Esophagus muscularis mucosa (tissue), 4 donors: ENCODE measurements around the gene SPARCL1. TPM values are rescaled to one million over a fixed set of nuclear protein-coding genes. Genes with fewer than 3 reads are reported as not detected.

Experiments used
- DNase-seq: peaks from one replicate; pipeline ENCODE4 v3.0.0-alpha.2; 2017; ENCODE audit errors: extremely low spot score
- H3K27ac ChIP-seq, 4 donors: fragments of 200-600 bp; sonication (generic); replicated peaks in 1 of 4; 1 replicate in 3 of 4; 2 replicates in 1 of 4; pipeline ENCODE4 v1.5.1; 2016 to 2019; ENCODE audit warnings: mild to moderate bottlenecking in 1 of 4
- H3K27me3 ChIP-seq, 4 donors: fragments of 200-600 bp; sonication (generic); one replicate each; pipeline versions ENCODE4 v1.5.1 to v1.6.0; 2016 to 2019
- H3K36me3 ChIP-seq, 4 donors: fragments of 200-600 bp; sonication (generic); one replicate each; pipeline ENCODE4 v1.5.1; 2016 to 2019
- H3K4me1 ChIP-seq, 4 donors: fragments of 200-600 bp; sonication (generic); one replicate each; pipeline ENCODE4 v1.5.1; 2016 to 2019
- H3K4me3 ChIP-seq, 4 donors: fragments of 200-600 bp; sonication (generic); 1 replicate in 2 of 4; 2 replicates in 2 of 4; pipeline ENCODE4 v1.5.1; 2016 to 2019; ENCODE audit warnings: mild to moderate bottlenecking in 4 of 4, moderate library complexity in 1 of 4
- H3K9me3 ChIP-seq, 4 donors: fragments of 200-600 bp; sonication (generic); 1 replicate in 3 of 4; 2 replicates in 1 of 4; pipeline ENCODE4 v1.5.1; 2016 to 2019
- EP300 ChIP-seq: sonication (generic); formaldehyde crosslinking; IDR thresholded peaks from one replicate; pipeline ENCODE4 v1.6.1; 2017; ENCODE audit warnings: antibody characterized with exemption
- POLR2A ChIP-seq: fragments of 450-650 bp; IDR thresholded peaks from one replicate; pipeline ENCODE4 v1.6.1; 2017; ENCODE audit warnings: antibody characterized with exemption, moderate library complexity, mild to moderate bottlenecking, low read depth
- POLR2AphosphoS5 ChIP-seq, 2 donors: sonication (generic); formaldehyde crosslinking; IDR thresholded peaks; one replicate each; pipeline ENCODE4 v1.6.1; 2017; ENCODE audit warnings: antibody characterized with exemption in 2 of 2
- WGBS: methylation state at CpG from one replicate; pipeline ENCODE4 v1.1.5; 2018; 5-methylcytosine and 5-hydroxymethylcytosine counted together
- intact Hi-C: fragments of 100-400 bp; cut with DNase I; formaldehyde crosslinking; loops from one replicate; pipeline ENCODE4 v1.15.1; 2023
- total RNA-seq, 4 donors: library from RNA; depleted of rRNA; stranded (reverse); fragments of >200 nt; gene quantifications; one replicate each; pipeline versions ENCODE4 v1.1.0 to v1.2.1, GENCODE V29; 2016
- TF ChIP-seq, protein P1 (sequence below), 3 experiments: fragments of 200-600 bp in 2 of 3; fragments of 450-650 bp in 1 of 3; sonication (generic) in 2 of 3; IDR thresholded peaks; one replicate each; pipeline ENCODE4 v1.5.1; 2017 to 2019; ENCODE audit warnings: antibody characterized with exemption in 3 of 3, mild to moderate bottlenecking in 2 of 3, moderate library complexity in 1 of 3

Gene SPARCL1
- total RNA-seq, 4 donors from 2014 or later = 1,380 to 2,231 (median 1,856) TPM

DNA sequence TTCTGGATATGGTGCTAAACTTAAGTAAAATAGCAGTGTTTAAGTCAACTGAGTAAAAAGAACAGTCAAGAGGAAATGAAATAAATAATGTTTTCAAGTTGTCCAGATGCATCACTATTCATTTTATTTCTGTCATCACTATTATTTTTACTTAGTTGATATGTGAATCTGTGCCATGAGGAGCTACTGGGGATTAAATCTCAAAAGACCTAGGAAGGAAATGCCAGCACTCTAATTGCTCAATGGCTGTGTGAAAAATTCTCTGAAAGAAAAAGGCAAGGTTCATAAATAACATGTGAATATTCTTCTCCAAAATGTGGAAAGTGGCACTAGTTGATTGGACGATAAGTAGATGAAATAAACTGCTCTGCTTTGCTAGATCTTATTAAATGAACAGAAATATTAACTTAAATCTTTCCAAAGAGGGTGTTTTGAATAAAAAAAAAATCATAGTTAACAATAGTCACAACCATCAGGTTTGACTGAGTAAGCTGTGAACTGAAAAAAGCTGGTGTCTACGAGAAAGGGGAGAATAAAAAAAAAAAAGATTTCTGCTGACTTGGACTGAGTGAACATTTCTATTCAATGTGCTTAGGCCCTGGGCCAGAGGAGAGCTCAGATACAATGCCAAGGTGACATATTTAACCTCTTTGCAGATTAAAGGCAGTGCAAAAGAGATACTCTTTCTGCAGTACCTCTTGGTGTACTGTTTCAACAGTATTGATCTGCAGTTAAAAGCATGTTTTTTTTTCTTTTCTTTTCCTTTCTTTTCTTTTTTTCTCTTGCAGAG lies 1.6 kb downstream of the SPARCL1 start:
- TF ChIP-seq, protein P1, sequence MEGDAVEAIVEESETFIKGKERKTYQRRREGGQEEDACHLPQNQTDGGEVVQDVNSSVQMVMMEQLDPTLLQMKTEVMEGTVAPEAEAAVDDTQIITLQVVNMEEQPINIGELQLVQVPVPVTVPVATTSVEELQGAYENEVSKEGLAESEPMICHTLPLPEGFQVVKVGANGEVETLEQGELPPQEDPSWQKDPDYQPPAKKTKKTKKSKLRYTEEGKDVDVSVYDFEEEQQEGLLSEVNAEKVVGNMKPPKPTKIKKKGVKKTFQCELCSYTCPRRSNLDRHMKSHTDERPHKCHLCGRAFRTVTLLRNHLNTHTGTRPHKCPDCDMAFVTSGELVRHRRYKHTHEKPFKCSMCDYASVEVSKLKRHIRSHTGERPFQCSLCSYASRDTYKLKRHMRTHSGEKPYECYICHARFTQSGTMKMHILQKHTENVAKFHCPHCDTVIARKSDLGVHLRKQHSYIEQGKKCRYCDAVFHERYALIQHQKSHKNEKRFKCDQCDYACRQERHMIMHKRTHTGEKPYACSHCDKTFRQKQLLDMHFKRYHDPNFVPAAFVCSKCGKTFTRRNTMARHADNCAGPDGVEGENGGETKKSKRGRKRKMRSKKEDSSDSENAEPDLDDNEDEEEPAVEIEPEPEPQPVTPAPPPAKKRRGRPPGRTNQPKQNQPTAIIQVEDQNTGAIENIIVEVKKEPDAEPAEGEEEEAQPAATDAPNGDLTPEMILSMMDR (IDR thresholded peaks at IDR 0.05) = no peak
- TF ChIP-seq POLR2AphosphoS5 (IDR thresholded peaks at IDR 0.05) = peak in 1 of 2 donors; percentile 30
- intact Hi-C loops = no loop called here
- peaks cover 29 to 58% (median 56%) of the 10 kb centered on the region in 4 donors for H3K4me1 ChIP-seq
- 19% methylated on average over 2 of the region's 2 CpGs for WGBS
- peak overlapping the region; percentile 85 to 97 (median 90) for H3K27ac ChIP-seq
- H3K4me3 ChIP-seq = peak overlapping the region; percentile 52 to 72 (median 66)
- peaks cover 0 to 20% (median 10%) of the 10 kb centered on the region in 4 donors for H3K36me3 ChIP-seq
- no peaks in the 10 kb centered on the region for H3K27me3 ChIP-seq
- peaks cover 0 to 4% (median 0%) of the 10 kb centered on the region in 4 donors for H3K9me3 ChIP-seq
- no peak for DNase-seq

DNA sequence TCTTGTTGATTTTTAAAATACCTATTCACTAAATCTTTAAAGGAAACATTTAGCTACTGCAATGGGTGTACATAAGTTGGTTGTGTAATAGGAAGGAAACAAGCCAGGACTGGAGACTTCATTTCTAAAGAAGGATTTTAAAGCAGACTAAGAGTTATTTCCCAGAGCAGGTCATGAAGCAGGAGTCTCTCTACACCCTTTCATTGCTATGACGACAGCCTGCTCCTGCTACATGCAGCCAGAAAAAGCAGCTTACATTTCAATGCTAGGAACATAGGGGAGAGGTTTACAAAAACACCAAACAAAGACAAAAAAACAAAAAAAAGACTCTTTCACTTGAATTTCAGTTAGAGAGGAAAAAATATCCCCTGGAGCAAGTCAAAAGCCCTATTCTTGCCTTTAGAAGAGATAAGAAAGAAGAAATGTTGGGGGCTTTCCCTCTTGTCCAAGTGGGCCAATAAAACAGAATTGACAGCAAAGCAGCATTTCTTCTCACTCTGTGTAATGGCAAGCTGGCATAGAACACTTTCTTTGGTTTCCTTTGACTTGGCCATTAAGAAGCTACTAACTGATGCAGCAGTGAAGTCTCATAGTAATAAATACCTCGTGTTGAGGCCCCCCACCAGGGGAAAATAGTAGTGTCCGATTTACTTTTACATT lies 3.4 kb downstream of the SPARCL1 start:
- DNase-seq = no peak
- H3K9me3 ChIP-seq = peaks cover 0 to 4% (median 0%) of the 10 kb centered on the region in 4 donors
- 18% methylated on average over 3 of the region's 3 CpGs for WGBS
- peak overlapping the region; percentile 85 to 97 (median 90) for H3K27ac ChIP-seq
- H3K4me1 ChIP-seq = peaks cover 39 to 58% (median 57%) of the 10 kb centered on the region in 4 donors
- TF ChIP-seq POLR2AphosphoS5 (IDR thresholded peaks at IDR 0.05) = peak in 1 of 2 donors; percentile 74
- TF ChIP-seq EP300 = no peak
- TF ChIP-seq, protein P1 (IDR thresholded peaks at IDR 0.05) = no peak
- peak; percentile 13 for TF ChIP-seq POLR2A
- no peaks in the 10 kb centered on the region for H3K27me3 ChIP-seq
- intact Hi-C loops = no loop called here
- H3K36me3 ChIP-seq = peaks cover 0 to 20% (median 10%) of the 10 kb centered on the region in 4 donors
- peak overlapping the region; percentile 52 to 72 (median 66) for H3K4me3 ChIP-seq

DNA sequence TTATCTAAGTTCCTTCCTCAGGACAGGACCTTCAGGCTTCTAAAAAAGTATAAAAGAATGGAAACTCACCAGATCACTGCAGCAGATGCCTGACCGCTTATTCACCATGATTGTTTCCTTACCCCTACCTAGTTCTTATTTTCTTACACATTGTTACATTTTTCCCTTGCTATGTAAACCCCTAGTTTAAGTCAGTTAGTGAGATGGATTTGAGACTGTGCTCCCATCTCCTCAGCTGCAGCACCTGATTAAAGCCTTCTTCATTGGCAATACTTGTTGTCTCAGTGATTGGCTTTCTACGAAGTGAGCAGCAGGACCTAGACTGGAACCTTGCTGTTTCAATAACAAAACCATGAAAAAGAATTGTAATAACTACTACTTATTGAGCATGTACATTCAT lies 4.7 kb downstream of the SPARCL1 start:
- 36% methylated on average over 2 of the region's 2 CpGs for WGBS
- peaks cover 38 to 60% (median 59%) of the 10 kb centered on the region in 4 donors for H3K4me1 ChIP-seq
- H3K4me3 ChIP-seq = peak overlapping the region; percentile 52 to 72 (median 66)
- no peak for DNase-seq
- intact Hi-C loops = no loop called here
- TF ChIP-seq POLR2A (no peak), POLR2AphosphoS5 (IDR thresholded peaks at IDR 0.05) (no peak), EP300 (no peak)
- TF ChIP-seq, protein P1 (IDR thresholded peaks at IDR 0.05) = no peak
- no peaks in the 10 kb centered on the region for H3K27me3 ChIP-seq
- H3K36me3 ChIP-seq = peaks cover 0 to 20% (median 10%) of the 10 kb centered on the region in 4 donors
- peak overlapping the region; percentile 85 to 97 (median 90) for H3K27ac ChIP-seq
- peaks cover 0 to 4% (median 0%) of the 10 kb centered on the region in 4 donors for H3K9me3 ChIP-seq

DNA sequence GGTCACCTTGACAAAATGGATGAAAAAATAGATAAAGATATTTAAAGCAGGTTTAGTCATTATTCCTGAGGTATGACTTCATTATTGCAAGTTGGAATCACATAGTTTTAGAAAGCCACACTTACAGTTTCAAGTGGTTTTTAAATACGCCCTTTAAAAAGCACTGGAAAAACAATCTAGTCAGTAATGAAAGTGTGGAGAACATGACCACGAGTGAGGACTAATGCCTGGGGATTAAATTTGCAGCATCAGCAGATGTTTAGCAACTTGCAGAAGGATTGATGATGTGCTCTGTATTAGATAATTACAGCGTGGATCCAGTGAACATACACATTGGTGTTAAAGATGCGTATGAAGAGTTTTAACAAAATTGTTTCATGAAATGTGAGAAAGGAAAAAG lies 5.9 kb downstream of the SPARCL1 start:
- TF ChIP-seq EP300 = no peak
- TF ChIP-seq, protein P1 (IDR thresholded peaks at IDR 0.05) = no peak
- no peak for TF ChIP-seq POLR2AphosphoS5 (IDR thresholded peaks at IDR 0.05)
- TF ChIP-seq POLR2A = no peak
- Histone ChIP-seq H3K27ac (peak overlapping the region; percentile 85 to 97 (median 90)), H3K4me3 (peak overlapping the region; percentile 16 to 72 (median 59)), H3K36me3 (peaks cover 0 to 20% (median 10%) of the 10 kb centered on the region in 4 donors), H3K9me3 (peaks cover 0 to 4% (median 0%) of the 10 kb centered on the region in 4 donors), H3K4me1 (peaks cover 48 to 71% (median 70%) of the 10 kb centered on the region in 4 donors), H3K27me3 (no peaks in the 10 kb centered on the region)
- 36% methylated on average over 4 of the region's 4 CpGs for WGBS
- intact Hi-C loops = no loop called here
- DNase-seq = no peak
